Amniotic epithelial cell (primary cell): ENCODE results near the gene RCOR3.

Source experiments
- DNase-seq: peaks from one replicate; pipeline ENCODE4 v3.0.0-alpha.2; 2010; ENCODE audit warnings: low read depth

Gene RCOR3

DNA sequence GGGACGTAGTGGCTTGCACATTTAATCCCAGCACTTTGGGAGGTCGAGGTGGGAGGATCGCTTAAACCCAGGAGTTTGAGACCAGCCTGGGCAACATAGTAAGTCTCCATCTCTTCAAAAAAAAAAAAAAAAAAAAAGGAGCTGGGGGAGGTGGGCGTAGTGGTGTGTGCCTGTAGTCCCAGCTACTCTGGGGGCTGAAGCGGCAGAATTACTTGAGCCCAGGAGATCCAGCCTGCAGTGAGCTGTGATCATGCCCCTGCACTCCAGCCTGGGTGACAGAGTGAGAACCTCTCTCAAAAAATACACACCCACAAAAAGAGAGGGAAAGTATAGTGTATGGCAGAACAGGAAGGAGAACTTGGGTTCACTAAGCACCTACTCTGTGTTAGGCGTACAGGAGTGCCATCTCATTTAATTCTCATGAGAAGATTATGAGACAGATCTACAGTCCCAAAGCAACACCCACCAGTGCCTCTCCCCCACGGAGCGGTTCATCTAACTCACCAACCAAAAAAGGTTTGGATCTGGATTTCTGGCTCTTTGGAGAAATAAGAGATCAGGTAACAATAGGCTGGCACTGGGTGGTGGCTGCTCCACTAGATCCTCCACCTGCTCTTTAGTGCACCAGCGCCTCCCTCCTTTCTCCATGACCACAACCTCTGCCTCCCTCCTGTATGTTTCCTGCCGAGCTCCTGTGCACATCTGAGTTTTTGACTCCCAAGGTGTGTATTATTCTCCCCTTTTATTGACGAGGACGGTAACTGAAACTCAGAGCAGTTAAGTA lies 66.0 kb downstream of the RCOR3 start:
- no peak for DNase-seq

DNA sequence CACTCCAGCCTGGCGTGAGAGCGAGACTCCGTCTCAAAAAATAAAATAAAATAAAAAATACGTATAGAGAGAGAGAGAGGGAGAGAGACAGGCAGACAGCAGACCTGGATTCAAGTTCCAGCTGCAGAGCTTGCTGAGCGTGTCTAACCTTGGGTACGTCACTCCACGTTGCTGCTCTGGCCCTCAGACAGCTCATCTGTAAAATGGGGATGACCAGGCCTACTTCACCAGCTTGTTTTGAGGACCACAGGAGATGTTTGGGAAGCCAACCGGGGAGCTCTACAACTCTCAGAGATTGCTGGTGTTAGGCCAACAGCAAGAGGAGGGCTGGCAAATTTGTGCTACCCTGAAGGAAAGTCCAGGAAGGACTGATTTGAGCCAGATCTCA lies 67.0 kb downstream of the RCOR3 start:
- no peak for DNase-seq

DNA sequence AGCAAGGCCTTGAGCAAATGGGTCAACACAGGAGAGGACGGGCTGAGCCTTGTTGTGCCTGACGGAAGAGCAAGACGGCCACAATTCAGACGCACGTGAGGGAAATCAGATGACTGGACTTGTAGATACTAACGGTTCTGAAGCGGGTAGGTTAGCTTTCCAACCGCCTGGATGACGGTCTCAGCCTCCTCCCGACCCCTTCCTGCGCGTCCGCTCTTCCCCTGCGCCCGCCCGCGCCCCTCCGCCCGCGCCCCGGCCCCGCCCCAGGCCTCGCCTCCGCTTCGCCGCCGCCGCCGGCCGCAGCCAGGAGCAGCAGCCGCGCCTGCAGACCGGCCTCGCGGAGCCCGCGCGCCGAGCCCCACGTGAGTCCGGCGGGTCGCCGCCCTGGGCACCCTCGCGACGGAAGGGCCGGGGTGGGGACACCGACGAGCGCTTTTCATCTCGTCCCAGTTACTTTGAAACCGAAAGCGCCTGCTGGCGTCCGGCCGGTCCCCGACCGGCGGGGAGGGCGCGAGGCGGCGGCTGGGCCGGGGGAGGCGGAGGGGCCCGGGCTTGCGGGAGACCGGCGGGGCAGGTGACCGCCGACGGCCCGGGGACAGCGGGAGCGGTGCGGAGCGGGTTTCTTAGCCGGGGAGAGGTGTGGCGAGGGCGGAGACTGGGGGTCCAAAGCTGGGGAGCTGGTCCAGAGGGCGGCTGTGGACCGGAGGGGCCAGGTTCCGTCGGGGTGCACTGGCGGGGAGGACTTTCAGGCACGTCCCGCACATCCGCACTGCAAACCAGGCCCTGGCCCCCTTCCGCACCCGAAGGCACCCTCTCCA lies 67.6 kb downstream of the RCOR3 start, which contains the start of gene TRAF5:
TSS of gene TRAF5 (plus strand) at position 306 of the 818 bp plus-strand sequence. CDS start 26,407 bp downstream, outside the sequence.
- DNase-seq: peak; percentile 49

DNA sequence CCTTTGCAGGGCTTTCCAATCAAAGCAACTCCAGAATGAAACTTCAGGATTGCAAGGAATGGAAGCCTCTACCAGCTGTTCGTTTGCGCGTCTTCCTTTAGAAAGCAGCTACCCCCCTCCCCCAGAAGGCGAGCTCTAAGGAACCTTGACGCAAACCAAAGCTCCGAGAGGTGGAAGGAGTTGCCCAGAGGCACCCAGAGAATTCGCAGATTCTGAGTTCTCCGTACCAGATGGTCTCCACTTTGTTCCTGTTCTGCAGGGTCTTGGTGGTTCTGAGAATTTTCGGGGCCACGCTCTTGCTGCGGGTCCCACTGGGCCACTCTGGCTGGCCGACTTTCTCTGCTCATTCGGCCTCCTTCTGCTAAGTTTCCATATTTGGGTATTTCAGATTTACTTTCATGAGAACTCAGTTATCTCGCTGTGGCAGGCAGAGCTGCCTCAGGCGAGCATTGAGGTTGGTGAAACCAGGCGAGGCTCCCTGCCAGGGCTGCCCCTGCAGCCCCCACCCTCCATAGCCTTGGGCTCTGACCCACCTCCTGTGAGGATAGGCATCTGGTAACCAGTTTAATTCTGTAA lies 68.3 kb downstream of the RCOR3 start:
- DNase-seq: peak; percentile 77

DNA sequence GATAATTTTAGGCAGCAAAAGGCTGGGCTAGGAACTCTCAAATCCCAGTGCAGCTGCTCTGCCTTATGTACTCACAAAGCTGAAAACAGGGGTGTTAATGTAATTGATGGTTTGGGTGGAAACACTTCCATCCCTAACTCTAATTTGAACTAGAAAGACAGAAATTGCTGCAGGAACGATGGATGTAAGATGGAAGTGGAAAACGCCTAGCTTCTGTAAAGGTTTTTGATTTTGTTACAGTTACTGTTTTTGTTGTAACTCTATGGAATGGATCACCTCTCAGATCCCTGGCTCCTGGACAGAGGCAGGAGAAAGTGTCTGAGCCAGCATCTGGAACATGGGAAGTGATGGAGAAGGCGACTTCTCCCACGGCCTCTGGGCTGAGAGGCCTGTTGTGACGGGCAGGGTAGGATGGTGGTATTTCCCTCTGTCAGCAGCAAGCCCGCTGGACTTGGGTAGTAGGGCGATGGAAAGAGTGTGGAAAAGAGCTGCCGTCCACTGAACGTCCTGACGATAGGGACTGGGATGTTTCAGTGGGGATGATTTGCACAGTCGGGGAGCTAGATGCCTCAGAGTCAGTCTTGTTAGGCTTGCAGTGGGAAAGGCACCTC lies 69.0 kb downstream of the RCOR3 start:
- DNase-seq: no peak

DNA sequence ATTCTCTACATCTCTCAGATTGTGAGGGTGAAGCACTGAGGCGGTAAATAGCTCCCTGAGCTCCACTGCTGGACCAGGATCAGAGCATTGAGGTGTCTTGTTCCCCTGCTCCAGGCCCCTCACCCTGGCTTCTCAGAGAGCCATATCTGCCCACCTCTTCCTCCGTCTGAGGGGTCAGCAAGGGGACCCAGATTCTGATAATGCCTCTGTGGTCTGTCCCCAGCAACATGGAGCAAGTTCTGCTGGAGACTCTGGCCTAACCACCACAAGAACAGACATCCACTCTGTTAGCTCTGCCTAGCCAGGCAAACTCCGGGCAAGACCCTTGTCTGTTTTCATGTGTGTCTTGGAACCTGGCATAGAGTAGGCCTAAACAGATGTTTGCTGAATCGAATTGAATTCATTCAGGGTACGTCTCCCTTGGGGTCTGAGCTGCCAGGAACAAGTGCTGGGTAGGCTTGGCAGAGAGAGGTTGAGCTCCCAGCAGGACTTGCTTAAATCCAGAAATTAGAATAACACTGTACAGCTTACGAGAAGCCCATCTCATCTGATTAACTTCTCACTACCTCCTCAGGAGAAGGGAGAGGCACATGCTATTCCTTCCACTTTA lies 69.8 kb downstream of the RCOR3 start:
- no peak for DNase-seq

DNA sequence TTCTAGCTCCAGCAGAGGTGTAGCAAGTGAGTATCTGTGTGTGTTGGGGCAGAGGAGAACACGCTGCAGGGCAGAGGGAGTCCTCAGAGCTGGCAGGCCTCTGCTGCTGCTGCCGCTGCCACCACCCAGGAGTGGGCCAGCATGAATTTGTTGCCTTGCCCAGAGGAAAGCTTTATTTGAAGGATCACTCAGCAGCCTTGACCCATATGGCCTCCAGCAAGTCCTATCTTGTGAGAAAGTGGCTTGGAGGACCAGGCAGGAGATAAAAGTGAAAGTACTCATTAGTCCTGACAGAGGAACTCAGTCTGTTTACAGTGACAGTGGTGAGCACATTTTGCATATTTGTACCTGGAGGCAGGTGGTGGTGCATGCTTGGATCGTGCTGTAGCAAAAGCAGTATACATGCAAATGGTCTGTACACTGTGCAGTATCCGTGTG lies 70.6 kb downstream of the RCOR3 start:
- no peak for DNase-seq

DNA sequence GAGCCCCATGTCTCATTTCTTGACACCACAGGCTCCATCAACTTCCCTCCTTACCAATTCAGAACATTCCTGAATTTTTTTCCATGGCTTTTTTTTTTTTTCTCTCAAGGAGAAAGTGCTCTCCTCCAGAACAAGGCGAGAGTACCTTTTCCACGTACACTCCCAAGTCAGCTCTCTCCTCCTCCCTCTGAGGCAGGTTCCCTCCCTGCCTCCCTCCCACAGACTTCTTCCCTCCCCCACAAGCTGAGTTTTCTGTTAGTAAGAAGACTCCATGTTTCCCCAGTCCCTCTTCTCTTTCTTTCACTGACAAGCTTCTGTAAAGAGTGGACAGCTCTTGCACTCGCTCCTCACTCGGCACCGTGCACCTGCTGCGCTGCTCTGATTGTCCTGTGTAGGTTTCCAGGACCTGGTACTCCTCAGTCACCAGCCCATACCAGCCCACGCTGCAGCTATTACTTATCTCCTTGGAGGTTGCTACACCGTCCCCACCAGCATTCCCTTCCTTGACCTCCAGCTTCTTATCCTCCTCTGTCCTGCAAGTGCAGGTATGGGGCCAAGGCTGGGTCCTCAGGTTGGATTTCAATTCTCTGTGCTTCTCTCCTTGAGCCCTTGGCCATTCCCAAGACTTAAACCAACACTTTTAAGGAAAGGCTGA lies 71.2 kb downstream of the RCOR3 start:
- DNase-seq: no peak

DNA sequence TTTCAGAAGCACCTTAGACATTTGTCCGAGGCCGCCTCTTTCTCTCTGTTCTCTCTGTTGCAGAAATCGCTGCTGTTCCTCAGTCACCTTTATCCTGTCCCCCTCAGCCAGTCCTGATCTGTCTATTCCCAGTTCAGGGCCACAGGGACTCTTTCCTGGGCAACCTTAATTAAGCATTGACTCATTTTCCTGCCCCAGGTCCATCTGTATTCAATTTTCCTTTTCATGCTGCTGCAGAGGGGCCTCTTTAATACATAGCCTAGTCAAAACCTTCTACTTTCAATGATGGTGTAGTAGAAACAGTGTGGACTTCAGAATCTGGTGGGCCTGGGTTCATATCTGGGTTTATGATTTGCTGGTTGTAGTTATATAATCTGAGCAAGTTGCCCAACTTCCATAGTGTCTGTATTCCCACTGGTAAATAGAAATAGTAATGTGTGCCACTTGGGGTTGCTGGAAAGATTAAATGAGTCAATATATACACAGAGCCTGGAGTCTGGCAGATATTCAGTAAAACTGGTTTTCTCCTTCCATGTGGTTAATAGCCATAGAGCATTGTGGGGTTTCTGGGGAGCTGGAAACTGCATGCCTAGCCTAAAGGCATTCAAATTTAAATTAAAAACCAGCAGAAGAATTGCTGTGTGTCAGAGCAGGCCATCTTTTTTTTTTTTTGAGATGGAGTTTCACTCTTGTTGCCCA lies 72.0 kb downstream of the RCOR3 start:
- DNase-seq: no peak

DNA sequence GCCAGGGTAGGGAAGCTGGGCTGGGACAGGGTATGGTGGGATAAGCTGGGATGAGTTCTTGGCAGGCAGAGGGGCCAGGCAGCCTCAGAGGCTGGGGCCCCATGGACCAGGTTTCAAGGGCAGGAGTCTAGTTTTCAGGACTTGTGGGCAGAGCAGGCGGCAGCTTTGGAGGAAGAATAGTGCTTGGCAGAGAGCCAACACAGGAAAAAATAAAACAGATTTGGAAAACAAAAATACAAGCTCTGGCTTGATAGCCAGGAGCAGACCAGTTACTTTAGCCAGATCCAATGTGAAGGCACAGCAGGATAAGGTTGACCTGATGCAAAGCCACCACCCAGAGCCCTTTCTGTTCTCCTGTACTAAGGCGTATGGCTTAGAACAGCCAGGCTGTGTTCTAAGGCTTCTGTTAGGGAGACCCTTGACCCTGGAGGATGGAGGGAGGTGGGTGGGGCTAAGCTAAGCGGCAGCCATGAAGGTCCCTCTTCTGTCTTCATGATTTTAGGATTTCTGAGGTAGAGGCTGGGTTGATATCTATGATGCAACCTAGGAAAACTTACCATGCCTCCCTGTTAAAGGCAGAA lies 73.0 kb downstream of the RCOR3 start:
- DNase-seq: no peak

DNA sequence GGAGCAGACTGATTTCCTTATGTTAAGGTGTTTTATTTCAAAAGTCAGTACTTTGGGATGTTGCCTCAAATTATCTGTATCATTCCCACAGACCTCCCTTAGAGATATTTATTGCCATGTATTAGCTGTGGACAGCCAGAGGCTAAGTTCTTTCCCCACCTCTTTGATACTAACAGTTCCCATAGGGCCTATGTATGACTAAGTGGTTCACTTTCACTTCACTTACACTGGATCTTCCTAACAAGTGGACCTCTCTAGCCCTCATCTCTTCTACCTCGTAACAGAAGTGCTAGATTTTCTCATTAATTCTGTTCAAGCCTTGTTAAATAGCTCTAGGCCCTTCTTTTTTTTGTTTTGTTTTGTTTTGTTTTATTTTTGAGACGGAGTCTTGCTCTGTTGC lies 73.7 kb downstream of the RCOR3 start:
- DNase-seq: peak; percentile 50

DNA sequence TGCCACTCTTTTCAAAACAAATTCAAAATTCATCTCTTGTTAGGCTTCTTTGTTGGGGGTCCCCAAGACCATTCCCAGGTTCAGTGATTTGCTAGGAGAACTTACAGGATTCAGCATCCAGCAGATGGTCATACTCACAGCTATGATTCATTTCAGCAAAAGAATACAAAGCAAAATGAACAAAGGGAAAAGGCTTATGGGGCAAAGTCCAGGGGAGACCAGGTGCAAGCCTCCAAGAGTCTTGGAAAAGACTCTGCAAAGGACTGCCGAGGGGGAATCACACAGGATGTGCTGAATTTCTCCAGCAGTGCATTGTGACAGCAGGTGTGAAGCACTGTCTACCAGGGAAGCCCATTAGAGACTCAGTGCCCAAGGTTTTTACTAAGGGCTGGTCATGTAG lies 74.7 kb downstream of the RCOR3 start:
- DNase-seq: no peak

DNA sequence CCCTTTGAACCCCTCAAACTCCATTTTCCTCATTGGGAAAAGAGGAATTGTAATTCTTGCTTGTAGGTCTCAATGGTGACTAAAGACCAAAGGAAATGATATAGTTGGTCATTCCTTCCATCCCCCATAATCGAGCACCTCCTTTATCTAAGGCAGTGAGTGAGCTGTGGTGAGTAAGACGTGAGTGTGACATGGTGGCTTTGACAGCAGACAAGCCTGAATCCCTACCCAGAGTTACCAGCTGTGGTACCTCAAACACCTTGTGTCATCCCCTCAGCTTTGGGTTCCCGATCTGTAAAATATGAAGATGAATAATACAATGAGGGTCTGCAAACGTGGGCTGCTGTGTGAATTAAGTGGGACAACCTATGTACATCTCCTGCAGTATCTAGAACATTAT lies 75.8 kb downstream of the RCOR3 start:
- DNase-seq: no peak

DNA sequence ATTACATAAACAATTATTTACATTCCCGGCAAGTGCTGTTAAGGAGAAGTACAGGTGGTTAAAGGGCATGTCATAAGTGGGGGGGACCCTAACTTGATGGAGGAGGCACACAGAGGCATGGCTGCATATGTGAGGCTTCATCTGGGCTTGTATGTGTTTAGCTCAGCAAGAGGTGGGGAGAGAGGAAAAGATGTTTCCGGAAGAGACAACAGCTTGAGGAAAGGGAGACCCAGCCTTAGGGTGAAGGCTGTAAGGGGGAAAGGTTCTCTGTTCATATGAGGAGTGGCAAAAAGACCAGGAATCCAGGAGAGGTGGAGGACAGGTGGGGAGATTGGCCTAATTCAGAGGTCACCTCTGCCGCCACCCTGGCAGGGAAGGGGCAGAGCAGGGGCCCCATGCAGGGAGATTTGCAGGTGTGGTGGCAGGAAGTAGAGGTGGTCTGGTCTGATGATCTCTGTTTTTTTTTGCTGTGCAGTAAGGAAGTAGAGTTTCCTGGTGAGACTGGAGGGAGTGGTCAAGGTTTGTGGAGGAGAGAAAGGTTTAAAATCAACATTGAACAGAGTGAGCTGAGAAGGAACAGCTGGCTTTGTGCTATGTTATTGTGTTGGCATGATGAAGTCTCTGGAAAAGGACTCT lies 76.5 kb downstream of the RCOR3 start:
- DNase-seq: no peak

DNA sequence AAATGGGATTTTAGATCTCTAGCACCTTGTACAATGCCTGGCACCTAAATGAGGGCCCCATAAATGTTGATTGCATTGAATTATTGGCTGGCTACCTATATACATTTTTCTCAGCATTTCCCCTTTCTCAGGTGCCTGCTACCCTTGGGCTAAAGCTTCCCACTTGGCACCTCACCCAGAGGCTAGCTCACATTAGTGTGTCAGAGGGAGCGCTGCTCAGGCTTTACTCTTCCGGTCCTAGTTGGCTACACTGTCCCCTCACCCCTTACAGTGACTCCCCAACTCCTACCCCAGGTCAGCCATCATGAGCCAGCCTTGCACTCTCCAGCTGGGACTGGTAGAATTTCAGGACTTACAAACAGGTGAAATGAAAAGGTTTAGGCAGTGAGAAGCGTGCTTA lies 77.0 kb downstream of the RCOR3 start:
- DNase-seq: no peak

DNA sequence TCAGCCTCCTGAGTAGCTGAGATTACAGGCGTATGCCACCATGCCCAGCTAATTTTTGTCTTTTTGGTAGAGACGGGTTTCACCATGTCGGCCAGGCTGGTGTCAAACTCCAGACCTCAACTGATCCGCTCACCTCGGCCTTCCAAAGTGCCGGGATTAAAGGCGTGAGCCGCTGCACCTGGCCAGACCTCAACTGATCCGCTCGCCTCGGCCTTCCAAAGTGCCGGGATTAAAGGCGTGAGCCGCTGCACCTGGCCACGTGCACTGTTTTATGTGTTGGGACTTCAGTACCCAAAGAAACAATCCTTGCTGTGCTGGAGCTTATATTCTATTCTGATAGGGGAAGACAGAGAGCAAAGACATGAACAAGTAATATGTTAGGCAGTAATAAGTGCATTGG lies 77.6 kb downstream of the RCOR3 start:
- DNase-seq: no peak

DNA sequence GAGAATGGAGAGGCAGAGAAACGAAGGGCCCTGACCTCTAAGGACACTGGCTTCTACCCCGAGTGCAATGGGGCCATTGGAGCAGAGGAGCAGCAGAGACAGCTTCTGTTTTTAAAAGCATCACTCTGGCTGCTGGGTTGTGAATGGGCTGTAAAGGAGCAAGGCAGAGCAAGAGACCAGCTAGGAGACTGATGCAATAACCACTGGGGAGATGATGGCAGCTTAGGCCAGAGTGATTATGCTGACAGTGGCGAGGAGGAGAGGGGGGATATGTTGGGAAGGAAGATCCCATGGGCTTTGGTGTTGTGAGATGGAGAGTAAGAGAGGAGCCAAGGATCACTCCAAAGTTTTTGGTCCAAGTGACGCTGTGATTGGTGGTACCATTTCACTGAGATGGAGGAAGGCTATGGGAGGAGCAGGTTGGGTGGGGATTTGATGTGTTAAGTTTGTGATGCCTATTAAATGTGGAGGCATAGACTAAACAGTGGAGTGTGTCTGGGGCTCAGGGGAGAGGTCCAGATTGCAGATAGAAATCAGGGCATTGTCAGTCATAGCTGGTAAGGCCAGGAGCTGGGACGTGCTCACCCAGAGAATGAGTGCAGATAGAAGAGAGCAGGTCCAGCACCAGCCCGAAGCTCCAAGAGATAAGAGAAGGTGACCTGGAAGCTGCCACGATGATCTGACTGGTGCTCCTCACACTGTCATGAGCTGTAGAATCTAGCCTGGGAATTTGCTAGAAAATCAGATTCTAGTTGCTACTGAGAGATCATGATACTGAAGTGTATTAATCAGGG lies 78.5 kb downstream of the RCOR3 start:
- no peak for DNase-seq

DNA sequence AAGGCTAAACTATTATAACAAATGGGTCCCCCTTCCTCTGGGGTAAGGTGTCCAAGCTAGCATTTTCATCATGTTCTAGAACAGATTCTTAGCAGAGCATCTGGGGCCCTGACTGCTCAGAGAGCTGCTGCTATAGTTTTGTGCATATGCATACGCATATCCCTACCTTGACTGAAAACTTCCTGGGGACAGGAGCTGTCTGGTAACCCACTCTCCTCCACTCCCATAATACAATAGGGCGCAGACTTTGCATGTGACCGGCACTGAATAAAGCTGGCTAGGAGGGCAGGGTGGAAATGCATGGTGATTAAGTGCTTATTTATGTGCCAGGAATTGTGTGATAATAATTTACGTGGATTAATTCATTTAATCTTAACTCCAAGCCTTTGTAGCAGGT lies 79.1 kb downstream of the RCOR3 start:
- no peak for DNase-seq

DNA sequence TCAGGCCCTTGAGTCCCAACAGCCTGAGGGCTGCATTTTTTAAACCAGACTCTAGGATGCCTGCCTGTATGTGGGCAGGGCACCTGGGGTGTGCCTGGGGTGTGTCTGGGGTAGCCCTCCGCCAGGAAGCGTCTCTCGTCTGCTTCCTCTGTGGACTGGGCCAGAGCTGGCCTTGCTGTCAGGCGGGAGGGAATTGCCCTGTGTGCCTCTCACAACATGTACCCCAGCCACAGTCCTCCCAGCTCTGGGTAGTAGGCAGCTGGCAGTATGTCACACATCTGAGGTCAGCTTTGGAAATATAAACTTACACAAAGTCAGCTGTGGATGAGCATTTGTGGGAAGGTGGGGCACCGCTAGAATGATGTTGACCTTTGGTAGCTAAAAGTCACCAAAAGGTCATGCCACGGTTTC lies 80.5 kb downstream of the RCOR3 start:
- no peak for DNase-seq
